ENCODE measurements around the gene RP2.

Gene RP2

GRCh38 chrX:46920235-46920634, 83.4 kb downstream of the RP2 start:
- no peak for DNase-seq (ENCODE audit: low read depth)

GRCh38 chrX:46922611-46923010, 85.8 kb downstream of the RP2 start:
- no peak for DNase-seq (ENCODE audit: low read depth)

- DNase-seq (ENCODE audit: low read depth): no peak
Observed at GRCh38 chrX:46927718-46928117, 90.9 kb downstream of the RP2 start.

GRCh38 chrX:46929439-46930261, 92.8 kb downstream of the RP2 start:
- no peak for DNase-seq (ENCODE audit: low read depth)

All from stimulated activated CD8-positive, alpha-beta memory T cell treated with anti-CD3 and anti-CD28 coated beads, Interleukin-12 subunit alpha, Interleukin-12 subunit beta, amount 100 ng/mL, for 4 hours (primary cell).